ENCODE measurements around the gene TCP1. TPM values are rescaled to one million over a fixed set of nuclear protein-coding genes. Genes with fewer than 3 reads are reported as not detected.

Gene TCP1
- total and polyA plus RNA-seq, 5 experiments from 2014 or later: 68.8 to 185 (median 97.6) TPM

- no peaks in the 10 kb centered on the region for H3K9me3 Mint-ChIP-seq
- H3K27me3 Mint-ChIP-seq: no peaks in the 10 kb centered on the region
- peak in 1 of 2 donors; percentile 11 for ATAC-seq
- peak overlapping the region; percentile 91 to 97 (median 93) for H3K4me3 Mint-ChIP-seq
- H3K36me3 Mint-ChIP-seq: peaks cover 0 to 39% (median 4%) of the 10 kb centered on the region in 3 donors
- peak in 4 of 10 donors; percentile 17 to 66 (median 39) for DNase-seq
- H3K27ac Mint-ChIP-seq: peak overlapping the region; percentile 85 to 99 (median 98)
- POLR2A ChIA-PET: interaction anchor here (0.6 to 4.9 kb wide), 7 partner anchors 12 to 248 kb away, joined by 3 to 80 read pairs (median 11); partner anchors contain the start of genes MRPL18, SOD2, TCP1 and WTAP
- H3K4me1 Mint-ChIP-seq: peaks cover 20 to 34% (median 29%) of the 10 kb centered on the region in 4 donors
These were observed 26.6 kb downstream of the TCP1 start for GRCh38 chr6:159762681-159763293.

GRCh38 chr6:159761873-159762680 lies 27.3 kb downstream of the TCP1 start, which contains the start of gene ACAT2:
TSS of gene ACAT2 (plus strand) at chr6:159762045. CDS start at chr6:159762088, 43 bp downstream.
- DNase-seq (peak; percentile 88 to 97 (median 91)), ATAC-seq (peak; percentile 92 to 93)
- peak within 1 kb of the TSS; percentile 94 to 99 (median 98) for H3K27ac Mint-ChIP-seq
- POLR2A ChIA-PET: interaction anchor here (0.6 to 4.9 kb wide), 18 partner anchors 9 to 249 kb away, joined by 3 to 81 read pairs (median 4); partner anchors contain the start of genes MRPL18, SOD2, TCP1 and WTAP
- no peaks in the 10 kb centered on the region for H3K9me3 Mint-ChIP-seq
- no peaks in the 10 kb centered on the region for H3K27me3 Mint-ChIP-seq
- H3K4me1 Mint-ChIP-seq: peaks cover 20 to 34% (median 29%) of the 10 kb centered on the region in 4 donors
- peak within 1 kb of the TSS; percentile 91 to 97 (median 93) for H3K4me3 Mint-ChIP-seq
- peaks cover 0 to 35% (median 4%) of the 10 kb centered on the region in 3 donors for H3K36me3 Mint-ChIP-seq

DNA sequence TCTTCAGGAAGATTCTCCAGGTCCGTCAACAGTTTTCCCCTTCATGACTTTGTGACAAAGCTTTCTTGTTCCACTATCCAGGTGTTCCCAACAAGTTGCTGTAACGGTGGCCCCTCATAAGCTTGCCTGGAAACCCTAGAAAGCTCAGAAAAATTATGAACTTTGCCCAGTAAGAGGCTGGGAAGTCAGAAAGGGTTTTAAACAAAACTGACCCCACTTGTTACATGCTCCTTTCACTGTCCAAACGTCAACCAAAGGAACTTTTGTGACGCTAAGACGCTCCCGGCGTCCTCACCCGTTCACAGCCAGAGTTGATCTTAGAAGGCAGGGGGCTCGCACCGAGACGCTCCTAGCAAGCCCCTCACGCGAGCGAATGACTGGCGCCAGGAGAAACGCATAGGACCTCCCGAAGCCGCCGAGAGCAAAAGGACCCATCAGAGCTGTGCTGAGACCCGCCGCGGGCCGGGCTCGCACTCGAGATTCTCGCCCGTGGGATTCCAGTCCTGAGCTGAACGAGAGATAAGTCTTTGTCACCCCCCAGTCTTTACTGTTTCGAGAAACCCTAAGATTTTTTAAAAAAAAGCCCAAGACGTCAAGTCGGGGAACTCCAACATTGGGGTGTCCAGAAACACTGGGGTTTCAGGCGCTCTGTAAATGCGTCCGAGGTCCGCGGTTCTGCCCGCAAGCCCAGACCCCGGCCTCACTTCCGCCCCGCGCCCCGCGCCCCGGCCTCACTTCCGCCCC lies 28.1 kb downstream of the TCP1 start:
- Mint-ChIP-seq H3K27ac (peak overlapping the region; percentile 94 to 99 (median 98)), H3K4me1 (peaks cover 20 to 34% (median 29%) of the 10 kb centered on the region in 4 donors), H3K27me3 (no peaks in the 10 kb centered on the region), H3K9me3 (no peaks in the 10 kb centered on the region), H3K4me3 (peak overlapping the region; percentile 91 to 97 (median 93)), H3K36me3 (peaks cover 0 to 34% (median 8%) of the 10 kb centered on the region in 3 donors)
- POLR2A ChIA-PET: interaction anchor here (0.7 to 4.9 kb wide), 15 partner anchors 9 to 73 kb away, joined by 3 to 81 read pairs (median 4); partner anchors contain the start of genes MRPL18, SOD2, TCP1 and WTAP
- ATAC-seq (peak; percentile 21 to 34), DNase-seq (peak in 2 of 10 donors; percentile 63 to 88)

GRCh38 chr6:159760602-159761057 lies 28.8 kb downstream of the TCP1 start:
- Mint-ChIP-seq H3K4me3 (peak overlapping the region; percentile 91 to 97 (median 93)), H3K36me3 (peaks cover 0 to 36% (median 8%) of the 10 kb centered on the region in 3 donors), H3K27ac (peak overlapping the region; percentile 94 to 99 (median 98)), H3K27me3 (no peaks in the 10 kb centered on the region), H3K9me3 (no peaks in the 10 kb centered on the region), H3K4me1 (peaks cover 20 to 34% (median 28%) of the 10 kb centered on the region in 4 donors)
- POLR2A ChIA-PET: interaction anchor here (1.5 to 4.9 kb wide), 7 partner anchors 22 to 67 kb away, joined by 3 to 81 read pairs (median 8); partner anchors contain the start of genes MRPL18, SOD2, TCP1 and WTAP
- DNase-seq: no peak
- no peak for ATAC-seq

- no peak for DNase-seq
- no peaks in the 10 kb centered on the region for H3K27me3 Mint-ChIP-seq
- H3K4me3 Mint-ChIP-seq: peak overlapping the region in 9 of 10 donors; percentile 10 to 80 (median 53)
- peaks cover 20 to 34% (median 29%) of the 10 kb centered on the region in 4 donors for H3K4me1 Mint-ChIP-seq
- peaks cover 0 to 36% (median 12%) of the 10 kb centered on the region in 3 donors for H3K36me3 Mint-ChIP-seq
- no peaks in the 10 kb centered on the region for H3K9me3 Mint-ChIP-seq
- POLR2A ChIA-PET: interaction anchor here (1.1 to 4.9 kb wide), 4 partner anchors 24 to 68 kb away, joined by 4 to 81 read pairs (median 42); partner anchors contain the start of genes MRPL18, TCP1 and WTAP
- peak overlapping the region; percentile 2 to 96 (median 46) for H3K27ac Mint-ChIP-seq
- no peak for ATAC-seq
These were observed 29.8 kb downstream of the TCP1 start for GRCh38 chr6:159759645-159760044.

DNA sequence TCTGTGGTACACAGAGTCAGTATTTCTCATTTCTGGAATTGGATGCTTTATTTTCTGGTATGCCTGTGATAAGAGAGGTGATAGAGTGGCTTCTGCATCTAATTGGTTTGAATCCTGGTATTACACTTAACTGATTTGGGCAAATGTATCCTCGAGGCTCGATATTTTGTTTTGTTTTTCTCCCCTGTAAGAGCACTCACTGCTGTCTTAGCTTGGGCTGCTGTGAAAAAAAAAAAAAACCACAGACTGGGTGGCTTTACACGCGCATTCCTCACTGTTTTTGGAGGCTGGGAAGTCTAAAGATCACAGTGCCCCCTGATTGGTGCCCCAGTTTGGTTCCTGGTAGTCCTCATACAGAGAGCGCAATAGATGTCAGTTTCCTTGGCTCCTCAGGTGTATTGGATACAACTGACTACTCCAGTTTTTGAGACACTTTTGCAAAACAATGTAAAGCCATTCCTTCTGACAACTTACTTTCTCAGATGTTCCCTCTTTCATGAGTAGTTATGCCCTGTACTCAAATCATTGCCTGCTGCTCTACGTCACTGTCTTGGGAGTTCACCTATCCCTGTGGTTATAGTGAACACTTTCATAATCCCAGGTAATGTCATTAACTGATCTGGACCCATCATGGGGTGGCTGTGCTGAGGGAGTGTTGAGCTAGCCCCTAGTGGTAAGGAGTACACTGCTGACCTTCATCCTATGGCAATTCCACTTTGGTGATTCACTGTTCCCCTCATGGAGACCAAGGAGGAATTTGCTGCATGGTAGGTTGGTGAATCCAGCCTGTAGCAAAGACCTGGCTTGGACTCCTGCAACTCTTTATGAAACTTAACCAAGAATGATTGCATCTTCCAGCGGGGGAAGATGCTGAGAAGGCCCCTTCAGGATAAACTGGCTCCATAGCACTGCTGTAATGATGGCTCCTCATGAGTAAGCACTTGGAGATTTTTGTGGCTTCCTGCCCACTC lies 31.1 kb downstream of the TCP1 start:
- Mint-ChIP-seq H3K27me3 (no peaks in the 10 kb centered on the region), H3K36me3 (peaks cover 0 to 45% (median 13%) of the 10 kb centered on the region in 3 donors), H3K9me3 (no peaks in the 10 kb centered on the region), H3K27ac (peak overlapping the region in 9 of 10 donors; percentile 22 to 74 (median 51)), H3K4me3 (peak overlapping the region in 3 of 10 donors; percentile 3 to 52 (median 16)), H3K4me1 (peaks cover 20 to 34% (median 26%) of the 10 kb centered on the region in 4 donors)
- no peak for DNase-seq
- POLR2A ChIA-PET: interaction anchor here (1.2 to 4.0 kb wide), 2 partner anchors 31 to 66 kb away, joined by 5 to 81 read pairs; partner anchors contain the start of gene WTAP
- no peak for ATAC-seq

- Mint-ChIP-seq H3K27ac (no peak overlapping the region), H3K4me3 (no peak overlapping the region), H3K4me1 (peaks cover 16 to 25% (median 20%) of the 10 kb centered on the region in 4 donors), H3K36me3 (peaks cover 0 to 60% (median 12%) of the 10 kb centered on the region in 3 donors), H3K9me3 (no peaks in the 10 kb centered on the region), H3K27me3 (no peaks in the 10 kb centered on the region)
- DNase-seq (no peak), ATAC-seq (no peak)
- POLR2A ChIA-PET: interaction anchor here (0.6 kb wide), 1 partner anchor 676 kb away, joined by 3 read pairs; no protein-coding TSS in a partner anchor
These were observed 32.9 kb downstream of the TCP1 start for GRCh38 chr6:159756508-159756907.

DNA sequence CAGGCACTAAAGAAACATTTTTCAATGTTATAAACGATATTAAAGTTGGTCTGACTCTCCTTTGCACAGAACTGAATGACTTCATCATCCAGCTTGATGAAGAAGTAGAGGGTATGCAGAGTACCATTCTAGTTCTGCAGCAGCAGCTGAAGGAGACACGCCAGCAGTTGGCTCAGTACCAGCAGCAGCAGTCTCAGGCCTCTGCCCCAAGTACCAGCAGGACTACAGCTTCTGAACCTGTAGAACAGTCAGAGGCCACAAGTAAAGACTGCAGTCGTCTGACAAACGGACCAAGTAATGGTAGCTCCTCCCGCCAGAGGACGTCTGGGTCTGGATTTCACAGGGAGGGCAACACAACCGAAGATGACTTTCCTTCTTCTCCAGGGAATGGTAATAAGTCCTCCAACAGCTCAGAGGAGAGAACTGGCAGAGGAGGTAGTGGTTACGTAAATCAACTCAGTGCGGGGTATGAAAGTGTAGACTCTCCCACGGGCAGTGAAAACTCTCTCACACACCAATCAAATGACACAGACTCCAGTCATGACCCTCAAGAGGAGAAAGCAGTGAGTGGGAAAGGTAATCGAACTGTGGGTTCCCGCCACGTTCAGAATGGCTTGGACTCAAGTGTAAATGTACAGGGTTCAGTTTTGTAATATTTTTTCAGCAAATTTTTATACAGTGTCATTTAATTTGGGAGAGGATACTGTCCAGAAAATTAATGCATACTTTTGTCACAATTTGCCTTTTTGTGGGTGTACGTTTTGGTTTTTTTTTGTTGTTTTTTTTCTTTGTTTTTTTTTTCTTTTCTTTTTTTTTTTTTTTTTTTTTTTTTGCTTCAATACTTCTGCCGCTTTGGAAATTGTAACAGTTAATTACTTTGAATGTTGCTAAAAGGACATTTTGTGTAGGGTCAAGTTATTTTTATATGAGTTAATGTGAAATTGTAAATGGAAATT lies 34.2 kb downstream of the TCP1 start:
- Mint-ChIP-seq H3K27ac (peak overlapping the region in 6 of 10 donors; percentile 2 to 83 (median 41)), H3K4me3 (no peak overlapping the region)
- no peak for ATAC-seq

DNA sequence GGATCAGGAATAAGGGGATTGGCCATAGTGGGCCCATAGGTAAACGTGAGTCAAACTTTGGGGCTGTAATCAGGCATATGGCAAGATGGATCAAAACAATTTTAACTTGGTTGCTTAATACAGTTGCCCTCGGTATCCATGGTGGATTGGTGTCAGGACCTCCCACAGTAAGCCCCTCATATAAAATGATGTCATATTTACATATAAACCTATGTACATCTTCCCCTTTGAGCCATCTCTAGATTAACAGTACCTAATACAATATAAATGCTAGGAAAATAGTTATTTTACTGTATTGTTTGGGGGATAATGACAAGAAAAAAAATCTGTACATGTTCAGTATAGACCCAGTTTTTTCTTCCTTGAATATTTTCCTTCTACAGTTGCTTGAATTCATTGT lies 35.0 kb downstream of the TCP1 start:
- Mint-ChIP-seq H3K27me3 (no peaks in the 10 kb centered on the region), H3K36me3 (peaks cover 0 to 78% (median 17%) of the 10 kb centered on the region in 3 donors), H3K27ac (no peak overlapping the region), H3K9me3 (no peaks in the 10 kb centered on the region), H3K4me3 (no peak overlapping the region), H3K4me1 (peaks cover 0 to 9% (median 5%) of the 10 kb centered on the region in 4 donors)
- ATAC-seq (no peak), DNase-seq (no peak)
- POLR2A ChIA-PET: interaction anchor here (1.0 kb wide), 1 partner anchor 62 kb away, joined by 3 read pairs; the partner anchor contains the start of gene SOD2

More for the DNA sequence above, 34.2 kb downstream of the TCP1 start:
- POLR2A ChIA-PET: interaction anchor here (1.0 kb wide), 1 partner anchor 63 kb away, joined by 3 read pairs; the partner anchor contains the start of gene SOD2
- Mint-ChIP-seq H3K27me3 (no peaks in the 10 kb centered on the region), H3K4me1 (peaks cover 5 to 13% (median 9%) of the 10 kb centered on the region in 4 donors), H3K36me3 (peaks cover 0 to 70% (median 15%) of the 10 kb centered on the region in 3 donors), H3K9me3 (no peaks in the 10 kb centered on the region)
- no peak for DNase-seq

Data from naive thymus-derived CD8-positive, alpha-beta T cell (primary cell).